MV-4-11 (cell line): ENCODE data around the gene ANKRD34A.

Experiments
- DNase-seq: peaks from one replicate; lab custom pipeline; 2025; lab: John Stamatoyannopoulos, UW

ANKRD34A gene

DNA sequence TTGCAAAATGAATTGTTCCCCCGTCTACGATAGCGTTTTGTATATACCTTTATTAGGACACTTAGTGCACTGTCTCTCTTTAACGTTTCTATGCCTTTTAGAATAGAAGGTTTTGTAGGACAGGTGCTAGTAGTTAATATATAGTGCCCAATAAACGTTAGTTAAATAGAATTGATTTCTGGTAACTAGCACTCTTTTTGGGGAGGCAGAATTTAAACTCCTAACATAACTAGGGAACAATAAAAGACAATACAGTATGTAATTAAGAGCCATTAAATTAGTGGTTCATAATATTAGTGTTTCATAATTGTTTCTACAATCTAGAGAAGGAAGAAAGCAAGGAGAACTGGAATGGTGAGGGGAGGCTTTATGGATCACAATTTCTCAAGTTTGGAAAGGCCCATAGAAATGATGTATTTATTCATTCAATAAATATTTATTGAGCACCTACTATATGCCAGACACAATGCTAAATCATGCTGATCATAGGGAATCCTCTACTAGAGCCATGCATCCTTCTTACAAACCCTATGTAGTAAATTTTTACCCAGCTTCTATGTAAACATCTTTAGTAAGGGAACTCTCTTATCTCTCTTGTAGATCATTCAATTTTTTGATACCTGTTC lies 857 bp upstream of the ANKRD34A start:
- DNase-seq: no peak

GRCh38 chr1:145963265-145964019 lies 933 bp downstream of the ANKRD34A start:
- no peak for DNase-seq

DNA sequence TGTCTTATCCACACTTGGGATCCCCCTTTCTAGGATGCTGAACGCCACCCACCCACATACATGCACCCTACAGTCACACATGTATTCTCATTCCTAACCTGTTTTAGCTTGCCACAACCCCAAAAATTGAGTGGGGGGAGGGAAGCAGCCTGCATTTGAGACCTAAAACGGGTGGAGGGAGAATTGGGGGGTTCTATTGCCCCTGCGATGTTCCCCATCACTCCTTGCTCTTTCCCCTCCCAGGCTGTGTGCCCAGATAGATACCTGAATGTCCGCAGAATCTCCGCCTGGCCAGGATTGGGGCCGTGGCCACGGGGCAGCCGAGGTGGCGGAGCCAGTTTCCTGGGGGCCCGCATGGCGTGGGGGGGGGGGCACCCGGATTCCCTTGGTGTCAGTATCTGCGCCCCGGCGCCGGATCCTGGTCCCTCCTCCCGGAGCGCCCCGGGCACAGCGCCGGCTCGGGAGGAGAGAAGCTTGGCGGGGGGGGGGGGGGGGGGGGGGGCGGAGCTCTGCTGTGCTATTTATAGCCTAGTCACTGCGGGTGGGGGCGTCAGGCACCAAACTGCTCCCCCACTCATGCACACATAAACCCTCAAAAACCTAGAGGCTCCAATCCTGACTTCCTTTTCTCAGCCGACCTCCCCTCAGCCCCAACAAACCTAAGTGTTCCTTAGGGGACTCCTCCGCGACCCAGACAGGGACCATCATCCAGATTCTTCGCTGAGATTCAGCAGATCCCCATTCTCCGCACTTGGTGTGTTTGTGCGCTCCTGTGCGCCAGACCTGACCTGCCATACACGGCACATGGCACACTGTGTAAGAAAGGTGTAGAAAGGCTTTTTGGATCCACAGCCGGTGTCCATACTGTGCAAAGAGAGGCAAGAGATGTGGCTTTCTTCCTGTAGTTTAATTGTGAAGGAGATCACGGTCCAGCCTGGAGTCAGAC lies 1.9 kb downstream of the ANKRD34A start:
- DNase-seq: no peak

DNA sequence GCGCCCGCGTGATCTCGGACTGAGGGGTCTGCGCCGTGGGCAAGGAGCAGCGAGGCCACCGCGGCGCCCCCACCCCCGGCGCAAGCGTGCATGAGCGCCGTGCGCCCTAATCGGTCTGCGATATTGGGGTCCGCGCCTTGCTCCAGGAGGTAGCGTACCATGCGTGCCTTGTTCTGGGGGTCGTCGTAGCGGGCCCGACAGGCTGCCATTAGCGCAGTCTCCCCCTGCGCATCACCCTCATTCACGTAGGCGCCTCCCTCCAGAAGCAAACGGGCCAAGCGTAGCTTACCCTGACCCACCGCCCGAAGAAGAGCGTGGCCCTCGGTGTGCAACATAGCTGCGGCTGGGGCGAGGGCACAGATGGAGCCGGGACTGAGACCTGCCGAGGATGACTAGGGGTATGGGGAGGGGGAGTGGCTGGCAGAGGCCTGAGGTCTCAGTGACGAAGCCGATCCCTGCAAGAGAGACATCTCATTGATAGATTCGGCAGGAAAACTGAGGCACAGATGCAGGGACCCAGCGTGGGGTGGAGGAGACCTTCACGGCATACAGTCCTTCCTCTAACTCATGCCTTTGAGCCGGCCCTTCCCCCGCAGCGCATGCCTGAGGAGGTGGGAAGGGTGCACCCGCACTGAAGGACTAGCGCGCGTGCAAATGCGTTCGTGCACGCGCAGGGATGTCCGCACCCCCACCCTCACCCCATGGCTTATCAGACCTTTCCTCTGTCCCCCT lies 2.8 kb downstream of the ANKRD34A start:
- no peak for DNase-seq

DNA sequence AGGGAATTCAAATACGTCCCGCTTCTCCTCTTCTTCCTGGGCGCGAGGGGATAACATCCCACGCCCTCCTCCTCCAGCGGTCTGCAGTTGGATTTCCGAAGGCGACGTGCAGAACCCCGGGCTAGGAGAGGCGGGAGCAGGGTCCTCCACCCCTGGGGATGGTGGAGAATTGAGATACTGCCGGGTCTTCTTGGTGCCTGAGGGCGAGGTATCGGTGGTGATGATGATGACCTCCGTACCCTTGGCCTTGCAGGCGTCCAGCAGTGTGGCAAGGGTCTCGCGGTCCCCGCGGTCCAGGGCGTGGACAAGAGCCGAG lies 3.3 kb downstream of the ANKRD34A start:
- no peak for DNase-seq

DNA sequence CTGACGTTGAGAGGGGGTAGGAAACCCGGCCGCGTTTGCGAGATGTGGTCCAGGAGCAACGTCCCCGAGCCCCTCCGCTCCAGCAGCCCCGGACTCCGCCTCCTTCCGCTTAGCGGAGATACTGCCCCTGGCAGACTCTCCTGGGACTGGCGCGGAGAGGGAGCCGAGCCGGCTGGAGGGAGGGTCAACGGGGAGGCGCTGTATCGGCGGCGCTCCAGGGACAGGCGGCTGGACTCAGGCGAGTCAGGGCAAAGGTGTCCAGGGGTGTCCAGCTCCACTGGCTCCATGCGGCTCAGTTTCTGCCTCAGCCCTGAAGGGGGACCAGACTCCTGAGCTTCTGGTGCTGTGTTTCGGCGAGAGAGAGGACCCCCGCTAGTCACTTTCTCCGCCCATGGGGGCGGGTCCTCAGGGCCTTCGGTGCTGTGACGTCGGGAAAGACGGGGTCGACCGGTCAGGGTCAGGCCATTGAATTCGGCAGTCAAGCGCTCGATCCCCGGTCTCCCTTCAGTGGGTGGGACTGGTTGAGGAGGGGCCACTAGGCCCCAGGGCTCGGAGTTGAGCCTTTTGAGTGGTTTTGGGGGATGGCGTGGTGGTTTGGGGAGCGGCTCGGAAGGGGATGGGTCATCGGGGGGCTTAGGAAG lies 3.8 kb downstream of the ANKRD34A start:
- peak; percentile 29 for DNase-seq

DNA sequence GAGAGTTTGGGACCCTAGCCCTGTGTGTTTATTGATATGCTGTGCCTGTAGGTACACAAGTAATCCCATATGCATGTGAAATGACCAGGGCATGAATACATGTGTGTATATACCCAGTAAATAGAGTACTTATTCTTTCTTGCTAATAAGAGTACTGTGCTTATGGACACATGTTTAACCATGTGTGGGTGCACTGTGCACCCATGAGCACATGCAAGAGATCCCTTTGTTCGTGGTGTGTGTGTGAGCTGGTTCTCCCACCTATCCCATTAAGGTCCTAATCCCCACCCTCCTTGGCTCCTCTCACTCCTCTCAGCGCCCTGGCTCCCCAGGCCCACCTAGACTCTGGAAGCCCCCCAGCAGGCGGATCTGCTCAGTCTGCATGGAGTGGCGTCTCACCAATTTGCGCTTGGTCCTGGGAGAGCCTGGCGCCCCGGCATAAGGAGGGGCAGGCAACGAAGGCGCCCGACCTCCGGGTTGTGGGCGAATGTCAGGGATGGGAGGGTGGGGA lies 4.4 kb downstream of the ANKRD34A start:
- DNase-seq: no peak

DNA sequence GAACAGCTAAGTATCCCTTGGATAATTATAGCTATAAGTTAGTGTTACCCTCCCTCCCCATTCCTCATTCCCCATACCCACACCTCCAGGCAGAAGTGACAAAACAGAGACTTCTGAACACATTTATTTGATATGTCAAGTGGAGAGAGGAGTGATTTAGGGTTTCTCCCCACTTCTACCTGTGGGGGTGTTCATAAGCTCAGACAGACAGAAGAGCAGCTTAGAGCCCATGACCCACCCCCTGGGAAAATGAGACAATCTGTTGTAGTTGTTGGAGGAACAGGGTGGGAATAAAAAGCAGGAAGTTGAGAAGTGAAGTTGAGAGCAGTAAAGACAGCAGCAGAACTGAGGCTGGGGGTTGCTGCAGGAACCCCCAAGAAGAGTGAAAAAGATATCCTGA lies 5.0 kb downstream of the ANKRD34A start:
- DNase-seq: no peak

- DNase-seq: no peak
Measured at GRCh38 chr1:145958734-145959133, 5.6 kb downstream of the ANKRD34A start.

DNA sequence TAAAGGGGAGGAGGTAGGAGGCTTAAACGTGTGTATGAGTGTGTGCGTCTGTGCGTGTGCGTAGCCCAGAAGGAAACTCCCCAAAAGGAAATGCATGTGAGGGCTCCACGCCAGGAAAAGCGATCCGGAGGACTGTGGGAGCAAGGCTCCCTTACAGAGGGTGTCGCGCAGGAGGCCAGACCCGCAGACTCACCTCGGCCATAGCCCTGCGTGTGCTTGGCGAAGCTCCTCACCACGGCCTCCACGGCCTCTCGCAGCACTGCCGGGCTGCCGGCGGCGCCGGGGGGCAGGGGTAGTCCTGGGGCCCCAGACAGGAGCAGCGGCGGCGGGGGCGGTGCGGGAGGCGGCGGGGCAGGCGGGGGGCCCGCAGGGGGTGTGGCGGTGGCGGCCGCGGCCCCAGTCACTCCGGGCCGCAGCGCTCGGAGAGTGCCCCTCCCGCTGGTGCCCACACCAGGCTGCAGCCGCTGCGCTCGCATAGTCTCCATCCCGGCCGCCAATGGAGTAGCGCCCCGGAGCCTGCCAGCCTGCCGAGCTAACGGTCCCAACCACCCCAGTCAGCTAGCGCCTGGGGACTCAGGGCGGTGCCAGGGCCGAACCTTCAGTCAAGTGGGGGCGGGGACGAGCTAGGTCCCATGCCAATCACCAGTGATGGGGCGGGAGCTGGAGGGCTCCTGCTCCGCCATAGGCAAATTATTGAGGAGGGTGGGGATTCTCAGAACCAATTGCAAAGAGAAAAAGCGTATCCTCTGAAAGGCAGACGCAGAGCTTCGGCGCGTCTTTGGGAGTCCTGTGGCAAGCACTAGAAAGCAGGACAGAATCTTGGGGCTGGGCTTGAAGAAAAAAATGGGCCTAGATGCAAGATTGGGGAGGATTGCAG lies 6.7 kb downstream of the ANKRD34A start, which contains the start of gene LIX1L:
Gene LIX1L (minus strand): TSS at position 575 of the 877 bp plus-strand sequence. CDS start 90 bp downstream, at position 485.
- DNase-seq: peak; percentile 96

DNA sequence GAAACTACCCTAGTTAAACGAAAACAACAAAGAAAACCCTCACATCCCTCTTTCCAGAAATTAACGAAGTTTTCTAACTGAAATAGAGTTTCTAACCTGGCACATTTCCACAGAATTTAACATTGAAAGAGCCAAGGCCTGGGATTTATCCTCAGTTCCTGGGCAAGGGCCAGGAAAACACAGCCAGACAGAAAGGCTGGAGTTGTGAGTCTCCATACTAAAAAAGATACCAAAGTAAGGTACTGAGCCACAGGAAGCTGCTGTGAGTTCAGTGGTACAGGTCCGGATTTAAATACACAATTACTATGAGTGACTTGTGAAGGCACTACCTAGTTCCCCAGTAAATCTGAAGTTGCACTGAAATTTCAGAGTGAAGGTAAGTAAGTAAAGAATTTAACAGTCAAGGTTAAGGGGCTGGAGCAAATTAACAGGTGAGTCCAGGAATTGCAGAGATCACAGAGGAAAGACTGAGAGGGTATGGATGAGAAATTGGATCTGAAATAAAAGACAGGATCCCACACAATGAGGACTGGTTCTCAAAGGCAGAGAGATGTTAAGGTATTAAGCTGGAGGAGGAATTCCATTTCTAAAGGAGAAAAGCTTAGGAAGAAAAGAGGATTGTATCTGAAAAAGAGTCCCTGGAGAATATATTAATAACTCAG lies 7.5 kb downstream of the ANKRD34A start:
- DNase-seq: no peak

DNA sequence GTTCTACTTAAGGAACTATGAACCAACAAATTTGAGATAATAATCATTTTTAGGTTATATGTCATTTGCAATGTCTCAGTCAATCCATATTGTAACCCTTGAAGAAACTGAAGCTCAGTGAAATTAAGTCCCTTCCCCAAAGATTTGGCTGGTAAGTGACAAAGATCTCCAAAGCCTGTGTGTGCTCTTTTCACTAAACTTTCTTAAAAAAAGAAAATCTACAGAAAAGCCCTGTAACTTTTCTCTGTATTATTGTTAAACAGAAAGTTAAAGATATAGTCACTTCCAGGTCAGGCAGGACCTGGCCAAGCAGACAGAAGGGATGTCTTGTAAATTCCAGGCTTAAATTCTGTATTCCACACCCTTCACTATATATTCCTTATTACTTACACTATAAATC lies 8.0 kb downstream of the ANKRD34A start:
- DNase-seq: no peak

GRCh38 chr1:145955436-145955835 lies 8.9 kb downstream of the ANKRD34A start:
- DNase-seq: no peak

DNA sequence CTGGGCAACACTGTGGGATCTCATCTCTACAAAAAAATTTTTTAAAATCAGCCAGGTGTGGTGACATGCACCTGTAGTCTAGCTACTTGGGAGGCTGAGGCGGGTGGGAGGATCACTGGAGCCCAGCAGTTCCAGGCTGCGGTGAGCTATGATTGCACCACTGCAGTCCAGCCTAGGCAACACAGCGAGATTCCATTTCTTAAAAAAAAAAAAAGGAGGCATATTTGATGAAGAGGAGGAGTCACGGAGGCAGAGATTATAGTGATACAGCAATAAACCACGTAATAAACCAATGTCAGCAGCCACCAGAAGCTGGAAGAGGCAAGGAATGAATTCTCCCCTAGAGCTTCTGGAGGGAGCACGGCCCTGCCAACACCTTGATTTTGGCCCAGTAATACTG lies 10.5 kb downstream of the ANKRD34A start:
- DNase-seq: no peak

DNA sequence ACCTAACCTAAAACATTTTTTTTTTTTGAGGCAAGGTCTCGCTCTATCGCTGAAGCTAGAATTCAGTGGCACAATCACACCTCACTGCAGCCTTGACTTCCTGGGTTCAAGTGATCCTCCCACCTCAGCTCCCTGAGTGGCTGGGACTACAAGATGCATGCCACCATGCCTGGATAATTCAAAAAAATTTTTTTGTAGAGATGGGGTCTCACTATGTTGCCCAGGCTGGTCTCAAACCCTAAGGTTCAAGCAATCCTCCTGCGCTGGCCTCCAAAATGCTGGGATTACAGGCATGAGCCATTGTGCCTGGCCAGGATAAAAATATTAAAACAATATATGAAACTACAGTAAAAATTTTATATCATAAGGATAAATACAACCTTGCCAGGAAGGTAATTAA lies 11.5 kb downstream of the ANKRD34A start:
- DNase-seq: no peak

- no peak for DNase-seq
Measured at GRCh38 chr1:145951526-145951925, 12.8 kb downstream of the ANKRD34A start.

- no peak for DNase-seq
Measured at GRCh38 chr1:145949219-145949618, 15.2 kb downstream of the ANKRD34A start.

DNA sequence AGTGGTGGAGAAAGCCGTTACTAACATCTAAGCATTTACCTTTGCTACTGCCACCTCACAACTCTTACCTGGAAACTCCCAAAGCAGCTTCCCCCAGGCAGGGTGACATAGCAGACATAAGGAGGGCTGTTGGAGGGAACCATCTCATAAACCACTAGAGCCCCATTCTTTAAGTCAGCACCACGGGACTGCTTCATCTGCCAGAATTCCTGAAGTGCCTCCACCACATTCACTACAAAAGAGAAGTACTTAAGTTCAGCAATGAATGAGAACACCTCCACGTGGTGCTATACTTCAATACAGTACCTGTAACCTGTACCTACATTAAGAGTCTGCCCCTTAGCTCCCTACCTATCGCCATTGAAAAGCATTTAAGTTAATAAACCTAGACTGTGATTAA lies 16.8 kb downstream of the ANKRD34A start:
- no peak for DNase-seq

- DNase-seq: no peak
Measured at GRCh38 chr1:145946477-145946986, 17.8 kb downstream of the ANKRD34A start.

GRCh38 chr1:145944532-145944931 lies 19.8 kb downstream of the ANKRD34A start:
- DNase-seq: no peak
